ENCODE data around the gene CD27. TPM values are rescaled to one million over a fixed set of nuclear protein-coding genes. Genes with fewer than 3 reads are reported as not detected.
"Not testable (repeated sequence)": the region's sequence is repeated elsewhere in the genome, so short reads cannot be mapped to it uniquely, and the experiment has no call there.

CD27 gene
- total and polyA plus RNA-seq, 2 of the 13 experiments (the other 11 are each of a cell fraction or from before 2014, with no cell fraction given) = 0.12 TPM; not detected in 1

DNA sequence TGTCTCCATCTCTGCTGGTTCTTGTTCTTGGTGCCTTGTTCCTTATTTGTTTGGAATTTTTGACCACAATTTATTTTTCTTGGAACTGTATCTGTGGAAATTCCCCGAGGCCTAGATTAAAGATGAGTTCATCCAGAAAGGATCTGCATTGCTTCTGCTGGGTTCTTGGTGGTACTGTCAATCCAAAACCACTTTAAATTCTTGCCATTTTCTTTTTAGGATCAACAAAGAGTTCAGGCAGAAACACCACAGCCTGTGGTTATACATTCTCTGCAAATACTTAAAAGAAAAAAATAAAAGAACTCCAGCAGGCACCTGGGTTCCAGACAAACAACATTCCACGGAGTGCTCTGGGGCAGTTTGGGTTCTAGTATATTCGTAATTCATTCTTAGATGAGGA lies 31.7 kb downstream of the CD27 start:
- DNase-seq (ENCODE audit: low spot score) (no peak), ATAC-seq (no peak), FAIRE-seq (no peak)
- H3K4me3 ChIP-seq (replicated peaks in 1 of 3; ENCODE audit: insufficient read depth in 1 of 3, low read depth in 2 of 3, low read length in 3 of 3) = no peak overlapping the region
- BruUV-seq (replicated peaks) = no TSS peak
- peaks cover 23% of the 10 kb centered on the region for H3K4me1 ChIP-seq (ENCODE audit: insufficient read depth, low read length)
- intact Hi-C loops (cut with micrococcal nuclease; ENCODE audit: unreplicated experiment) = loop anchor here (10.0 kb wide), 1 partner anchor 58 kb away; the partner anchor contains the start of gene GAPDH
- H3K79me2 ChIP-seq (ENCODE audit: insufficient read depth, low read length) = no peaks in the 10 kb centered on the region
- CTCF ChIA-PET (ENCODE audit: low intra/inter-chr PET ratio, low total read pairs) = no interaction called here
- peaks cover 1 to 19% of the 10 kb centered on the region in 2 experiments; a peak in 2 of 5 replicates for H3K27me3 ChIP-seq (ENCODE audit: control insufficient read depth in 1 of 2, insufficient read depth in 2 of 2, low read length in 2 of 2)
- no peaks in the 10 kb centered on the region for H4K20me1 ChIP-seq (ENCODE audit: insufficient read depth, low read length)
- in situ Hi-C loops (cut with HindIII; ENCODE audit: extremely low pct_ligation_motif_present, low pct_unique_long_range_greater_than_20kb) = no loop called here
- H3K27ac ChIP-seq (ENCODE audit: extremely low read length, insufficient read depth, low read length) = no peak overlapping the region
- H3K9ac ChIP-seq (ENCODE audit: insufficient read depth, low read depth, low read length) = no peak overlapping the region
- no peak for TF ChIP-seq ZNF431 (CRISPR knock-in tag; IDR thresholded peaks at IDR 0.05; ENCODE audit: borderline replicate concordance, low read depth)
- no peak for TF ChIP-seq ZBTB7A (CRISPR knock-in tag; IDR thresholded peaks at IDR 0.05)
- TF ChIP-seq FIP1L1 (IDR thresholded peaks at IDR 0.05; ENCODE audit: borderline replicate concordance, insufficient read depth, low read depth, low read length) = no peak
- no peak for TF ChIP-seq RORA (CRISPR knock-in tag; IDR thresholded peaks at IDR 0.05)
- no peak for TF ChIP-seq ZNF367 (CRISPR knock-in tag; IDR thresholded peaks at IDR 0.05; ENCODE audit: borderline replicate concordance)
- TF ChIP-seq BCL6 (CRISPR knock-in tag; IDR thresholded peaks at IDR 0.05) = no peak
- no peaks in the 10 kb centered on the region for H3K9me3 ChIP-seq (ENCODE audit: low read length)
- no peak overlapping the region for H3K4me2 ChIP-seq (ENCODE audit: low read depth, low read length)
- WGBS (ENCODE audit: low lambda C conversion rate) = 17% methylated on average over 3 of the region's 3 CpGs
- H2AFZ ChIP-seq (ENCODE audit: low read length) = no peak overlapping the region
- H3K36me3 ChIP-seq (replicated peaks in 1 of 2; ENCODE audit: control insufficient read depth in 1 of 2, insufficient read depth in 2 of 2, low read length in 2 of 2) = no peaks in the 10 kb centered on the region
- POLR2A ChIA-PET = no interaction called here

DNA sequence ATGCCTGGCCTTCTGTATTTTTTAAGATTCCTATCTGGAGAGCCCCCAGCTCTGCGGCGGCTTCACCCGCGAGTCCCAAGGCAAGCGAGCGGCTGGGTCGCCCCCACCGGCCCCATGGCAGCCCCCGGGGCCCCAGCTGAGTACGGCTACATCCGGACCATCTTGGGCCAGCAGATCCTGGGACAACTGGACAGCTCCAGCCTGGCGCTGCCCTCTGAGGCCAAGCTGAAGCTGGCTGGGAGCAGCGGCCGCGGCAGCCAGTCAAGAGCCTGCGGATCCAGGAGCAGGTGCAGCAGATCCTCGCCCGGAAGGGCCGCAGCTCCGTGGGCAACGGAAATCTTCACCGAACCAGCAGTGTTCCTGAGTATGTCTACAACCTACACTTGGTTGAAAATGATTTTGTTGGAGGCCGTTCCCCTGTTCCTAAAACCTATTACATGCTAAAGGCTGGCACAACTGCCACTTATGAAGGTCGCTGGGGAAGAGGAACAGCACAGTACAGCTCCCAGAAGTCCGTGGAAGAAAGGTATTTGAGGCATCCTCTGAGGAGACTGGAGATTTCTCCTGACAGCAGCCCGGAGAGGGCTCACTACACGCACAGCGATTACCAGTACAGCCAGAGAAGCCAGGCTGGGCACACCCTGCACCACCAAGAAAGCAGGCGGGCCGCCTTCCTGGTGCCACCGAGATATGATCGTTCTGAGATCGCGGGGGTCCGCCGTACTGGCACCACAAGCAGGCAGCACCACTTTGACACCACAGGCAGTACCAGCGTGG lies 33.0 kb downstream of the CD27 start:
- H3K4me2 ChIP-seq (ENCODE audit: low read depth, low read length); BruUV-seq (replicated peaks); H3K4me3 ChIP-seq (replicated peaks in 1 of 3; ENCODE audit: insufficient read depth in 1 of 3, low read depth in 2 of 3, low read length in 3 of 3); ATAC-seq; POLR2A ChIA-PET; in situ Hi-C loops (cut with HindIII; ENCODE audit: extremely low pct_ligation_motif_present, low pct_unique_long_range_greater_than_20kb); H3K9me3 ChIP-seq (ENCODE audit: low read length); H3K79me2 ChIP-seq (ENCODE audit: insufficient read depth, low read length); DNase-seq (ENCODE audit: low spot score); FAIRE-seq; CTCF ChIA-PET (ENCODE audit: low intra/inter-chr PET ratio, low total read pairs); H3K27ac ChIP-seq (ENCODE audit: extremely low read length, insufficient read depth, low read length); H2AFZ ChIP-seq (ENCODE audit: low read length); H3K36me3 ChIP-seq (replicated peaks in 1 of 2; ENCODE audit: control insufficient read depth in 1 of 2, insufficient read depth in 2 of 2, low read length in 2 of 2); H3K9ac ChIP-seq (ENCODE audit: insufficient read depth, low read depth, low read length); H4K20me1 ChIP-seq (ENCODE audit: insufficient read depth, low read length): not testable (repeated sequence)
- 66% methylated on average over 21 of the region's 37 CpGs for WGBS (ENCODE audit: low lambda C conversion rate)
- intact Hi-C loops (cut with micrococcal nuclease; ENCODE audit: unreplicated experiment) = loop anchor here (10.0 kb wide), 1 partner anchor 57 kb away; the partner anchor contains the start of gene GAPDH
- Histone ChIP-seq H3K27me3 (ENCODE audit: control insufficient read depth in 1 of 2, insufficient read depth in 2 of 2, low read length in 2 of 2) (peaks cover 1 to 19% of the 10 kb centered on the region in 2 experiments; a peak in 2 of 5 replicates), H3K4me1 (ENCODE audit: insufficient read depth, low read length) (peaks cover 17% of the 10 kb centered on the region)
